Measurements from ENCODE around the gene UBXN4.

DNA sequence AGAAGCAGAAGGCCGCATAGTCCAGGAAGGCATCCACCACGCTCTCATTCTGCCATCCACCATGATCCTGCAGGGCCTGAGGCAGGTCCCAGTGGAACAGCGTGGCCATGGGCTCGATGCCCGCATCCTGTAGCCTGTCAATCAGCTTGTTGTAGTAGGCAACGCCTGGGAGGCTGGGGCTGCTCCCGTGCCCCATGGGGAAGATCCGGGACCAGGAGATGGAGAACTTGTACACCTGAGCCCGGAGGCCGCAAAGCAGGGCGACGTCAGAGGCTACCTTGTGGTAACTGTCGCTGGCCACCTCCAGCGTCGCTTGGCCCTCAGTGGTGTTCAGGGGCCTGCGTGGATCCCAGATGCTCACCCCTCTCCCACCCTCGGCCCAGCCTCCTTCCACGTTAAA lies 75.8 kb downstream of the UBXN4 start:
- TF ChIP-seq SUZ12 (IDR thresholded peaks at IDR 0.05; ENCODE audit: extremely low read depth, insufficient read depth, insufficient read length) (no peak), ZNF274 (IDR thresholded peaks at IDR 0.05; ENCODE audit: low read depth, low read length) (no peak)

Data from NT2/D1 (cell line).